Measurements from ENCODE around the gene NUP107.

NUP107 gene

DNA sequence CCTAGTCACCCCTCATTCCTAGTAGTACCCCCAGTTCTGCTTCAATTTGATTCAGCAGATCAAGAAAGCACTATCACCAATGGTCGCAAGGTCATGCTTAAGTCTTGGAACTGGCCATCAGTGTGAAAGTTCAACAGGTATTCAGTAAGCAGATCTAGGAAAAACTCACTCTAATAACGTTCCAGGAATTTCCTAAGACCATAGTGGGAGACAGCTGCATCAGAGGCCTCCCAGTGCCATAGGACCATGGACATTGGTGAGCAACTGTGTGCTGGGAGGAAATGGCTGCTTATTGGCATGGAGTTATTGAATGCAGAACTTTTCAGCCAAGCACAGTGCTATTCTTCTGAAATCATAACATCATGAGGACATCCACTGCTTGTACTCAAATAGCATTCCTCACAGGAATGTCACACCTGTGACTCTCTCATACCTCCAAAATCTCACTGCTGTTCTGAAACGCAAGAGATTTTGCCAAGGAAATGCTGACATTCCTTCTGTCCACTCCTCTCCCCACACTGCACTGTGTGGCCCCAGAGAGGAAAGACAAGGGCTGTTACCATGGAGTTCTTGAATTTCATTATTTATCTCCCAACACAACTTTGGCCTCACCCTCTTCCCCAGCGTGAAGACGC is 90.3 kb downstream of the NUP107 start:
- DNase-seq = no peak

DNA sequence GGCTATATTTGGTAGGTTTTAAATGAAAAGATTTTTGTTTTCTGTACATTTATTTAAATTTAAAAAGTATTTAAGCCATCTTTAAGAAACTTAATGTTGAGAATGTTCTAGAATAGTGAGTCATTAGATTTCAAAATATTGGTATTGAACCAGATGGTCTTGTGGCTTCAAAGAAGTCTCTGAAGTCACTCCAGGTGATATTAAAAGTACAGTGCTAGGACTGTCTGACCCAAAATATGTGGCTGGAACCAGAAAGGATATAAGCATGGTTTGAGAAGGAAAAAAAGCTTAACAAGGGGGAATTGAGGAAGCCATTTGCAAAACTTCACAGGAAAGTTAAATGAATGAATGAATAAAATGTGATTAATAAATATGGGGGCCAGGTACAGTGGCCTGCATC is 92.5 kb downstream of the NUP107 start:
- no peak for DNase-seq

DNA sequence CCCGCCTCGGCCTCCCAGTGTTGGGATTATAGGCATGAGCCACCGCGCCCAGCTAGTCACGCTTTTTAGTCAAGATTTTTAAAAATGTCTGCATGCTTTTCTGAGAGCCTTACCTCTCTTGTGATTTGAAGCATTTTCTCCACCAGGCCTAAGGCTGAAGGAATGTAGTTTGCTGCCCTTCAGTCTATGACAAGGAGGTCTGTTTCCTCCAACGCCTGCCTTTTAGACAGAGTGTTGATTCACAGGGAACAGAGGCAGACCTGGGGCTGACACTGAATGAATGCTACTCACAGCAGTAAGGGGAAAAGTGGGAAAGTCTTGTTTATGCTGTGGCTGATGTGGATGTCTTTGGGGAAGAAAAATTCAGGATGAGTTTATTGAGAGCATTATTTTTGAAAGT is 94.0 kb downstream of the NUP107 start:
- no peak for DNase-seq

DNA sequence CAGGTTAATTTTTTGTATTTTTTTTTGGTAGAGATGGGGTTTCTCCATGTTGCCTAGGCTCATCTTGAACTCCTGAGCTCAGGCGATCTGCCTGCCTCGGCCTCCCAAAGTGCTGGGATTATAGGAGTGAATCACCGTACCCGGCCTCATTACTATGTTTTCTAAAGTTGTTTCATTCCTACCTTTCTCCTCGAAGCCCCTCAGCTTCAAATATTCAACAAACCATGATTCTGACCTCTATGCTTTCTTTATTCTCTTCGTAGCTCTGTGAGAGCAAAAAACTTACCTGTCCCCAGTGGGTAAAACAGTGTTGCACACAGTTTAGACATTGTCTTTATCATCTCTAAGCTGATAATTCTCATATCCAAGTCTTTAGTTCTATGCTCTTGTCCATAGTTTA is 95.0 kb downstream of the NUP107 start:
- DNase-seq = no peak

DNA sequence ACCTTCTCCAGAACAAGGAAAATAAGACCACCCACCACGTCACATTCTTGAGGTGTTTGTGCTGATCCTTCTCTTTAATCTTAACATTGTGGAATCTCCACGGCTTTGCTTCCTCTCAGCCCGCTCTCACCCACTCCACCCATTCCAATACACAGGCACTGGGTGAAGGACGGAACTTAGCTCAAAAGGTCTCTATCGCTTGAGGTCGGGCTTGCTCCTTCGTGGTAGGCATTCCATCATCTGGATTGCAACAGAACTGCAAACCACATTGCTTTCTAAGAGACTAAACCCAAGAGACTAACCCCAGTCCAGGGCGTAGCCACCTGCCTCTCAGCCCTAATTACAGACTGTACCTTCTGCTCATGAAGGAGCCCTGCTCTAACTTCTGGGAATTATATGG is 97.2 kb downstream of the NUP107 start:
- no peak for DNase-seq

DNA sequence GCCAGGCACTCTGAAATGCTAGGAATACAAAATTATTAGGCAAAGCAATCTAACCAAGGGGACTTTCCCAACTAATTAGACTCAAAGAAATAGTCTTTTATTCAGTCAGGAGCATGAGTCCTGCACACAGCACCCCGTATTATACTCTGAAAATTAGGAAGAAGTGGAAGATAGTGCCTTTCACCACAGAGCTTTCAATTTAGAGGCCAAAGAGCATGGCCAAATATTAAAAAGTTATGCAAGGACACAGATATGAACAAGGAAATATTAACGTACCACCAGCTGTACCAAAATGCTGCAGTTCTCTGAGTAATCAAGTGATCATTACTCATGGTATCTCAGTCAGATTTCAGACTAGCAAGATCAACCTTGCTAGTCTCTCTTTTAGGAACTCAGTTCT is 98.6 kb downstream of the NUP107 start:
- no peak for DNase-seq

DNA sequence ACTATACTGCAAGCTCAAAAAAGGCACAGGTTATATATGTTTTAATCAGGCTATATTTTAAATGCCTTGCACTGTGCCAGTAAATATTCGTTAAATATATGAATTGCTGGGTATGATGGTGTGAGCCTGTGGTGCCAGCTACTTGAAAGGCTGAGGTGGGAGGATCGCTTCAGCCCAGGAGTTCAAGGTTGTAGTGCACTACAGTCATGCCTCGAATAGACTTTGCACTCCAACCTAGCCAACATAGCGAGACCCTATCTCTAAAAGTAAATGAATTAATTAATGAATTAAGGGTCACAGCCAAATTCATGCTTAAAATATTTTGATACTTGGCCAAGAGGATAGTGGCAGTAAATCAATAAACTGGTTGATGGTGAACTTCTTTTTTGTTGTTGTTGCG is 99.0 kb downstream of the NUP107 start:
- no peak for DNase-seq

DNA sequence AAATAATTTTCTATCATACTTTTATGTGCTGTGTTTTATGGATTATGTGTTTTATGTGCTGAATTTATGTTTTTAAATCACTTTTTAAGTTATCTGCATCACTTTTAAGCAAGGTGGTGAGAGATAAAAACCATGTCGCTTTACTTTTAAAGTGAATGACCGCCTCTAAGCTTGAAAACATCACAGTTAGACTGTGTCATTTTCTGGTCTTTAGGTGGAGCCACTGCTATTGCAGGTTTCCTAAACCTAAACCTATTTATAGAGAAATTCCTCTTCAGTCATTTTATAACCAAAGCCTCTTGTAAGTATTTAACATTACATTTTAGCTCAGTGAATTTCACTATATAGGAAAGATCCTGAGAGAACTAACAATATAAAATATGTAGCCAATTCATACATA is 100.2 kb downstream of the NUP107 start:
- DNase-seq = no peak

DNA sequence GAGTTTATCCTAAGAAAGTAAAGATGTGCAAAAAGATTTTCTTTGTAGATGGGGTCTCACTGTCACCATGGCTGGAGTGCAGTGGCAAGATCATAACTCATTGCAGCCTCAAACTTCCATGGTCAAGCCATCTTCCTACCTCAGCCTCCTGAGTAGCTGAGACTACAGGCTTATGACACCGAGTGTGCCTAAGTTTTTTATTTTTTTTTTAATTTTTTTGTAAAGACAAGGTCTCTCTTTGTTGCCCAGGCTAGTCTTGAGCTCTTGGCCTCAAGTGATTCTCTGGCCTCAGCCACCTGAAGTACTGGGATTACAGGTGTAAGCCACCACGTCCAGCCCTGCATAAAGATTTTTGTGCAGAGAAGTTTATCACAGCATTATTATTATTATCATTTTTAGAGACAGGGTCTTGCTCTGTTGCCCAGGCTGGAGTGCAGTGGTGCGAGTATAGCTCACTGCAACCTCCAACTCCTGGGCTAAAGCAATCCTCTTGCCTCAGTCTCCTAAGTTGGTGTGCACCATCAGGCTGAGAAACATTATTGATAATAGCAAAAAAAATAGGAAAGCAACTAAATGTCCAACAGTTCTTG is 101.9 kb downstream of the NUP107 start:
- DNase-seq = no peak

DNA sequence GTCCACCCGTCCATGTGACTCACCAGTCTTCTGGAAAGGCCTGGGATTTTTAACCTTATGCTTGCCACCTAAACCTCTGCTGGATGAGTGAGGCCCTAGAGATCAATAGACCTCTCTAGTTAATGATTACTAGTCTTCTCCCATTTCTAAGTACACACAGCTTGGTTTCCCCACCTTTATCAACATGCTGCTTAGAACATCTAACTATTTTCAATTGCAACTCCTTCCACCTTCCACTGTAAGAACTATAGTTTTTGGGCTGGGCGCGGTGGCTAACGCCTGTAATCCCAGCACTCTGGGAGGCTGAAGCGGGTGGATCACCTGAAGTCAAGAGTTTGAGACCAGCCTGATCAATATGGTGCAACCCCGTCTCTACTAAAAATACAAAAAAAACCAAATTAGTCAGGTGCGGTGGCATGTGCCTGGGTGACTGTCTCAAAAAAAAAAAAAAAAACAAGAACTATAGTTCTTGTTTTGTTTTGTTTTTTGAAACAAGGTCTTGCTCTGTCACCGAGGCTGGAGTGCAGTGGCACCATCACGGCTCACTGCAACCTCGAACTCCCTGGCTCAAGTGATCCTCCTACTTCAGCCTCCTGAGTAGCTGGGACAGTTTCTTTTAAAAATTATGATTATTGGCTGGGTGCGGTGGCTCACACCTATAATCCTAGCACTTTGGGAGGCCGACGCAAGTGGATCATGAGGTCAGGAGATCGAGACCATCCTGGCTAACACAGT is 102.5 kb downstream of the NUP107 start:
- DNase-seq = no peak

DNA sequence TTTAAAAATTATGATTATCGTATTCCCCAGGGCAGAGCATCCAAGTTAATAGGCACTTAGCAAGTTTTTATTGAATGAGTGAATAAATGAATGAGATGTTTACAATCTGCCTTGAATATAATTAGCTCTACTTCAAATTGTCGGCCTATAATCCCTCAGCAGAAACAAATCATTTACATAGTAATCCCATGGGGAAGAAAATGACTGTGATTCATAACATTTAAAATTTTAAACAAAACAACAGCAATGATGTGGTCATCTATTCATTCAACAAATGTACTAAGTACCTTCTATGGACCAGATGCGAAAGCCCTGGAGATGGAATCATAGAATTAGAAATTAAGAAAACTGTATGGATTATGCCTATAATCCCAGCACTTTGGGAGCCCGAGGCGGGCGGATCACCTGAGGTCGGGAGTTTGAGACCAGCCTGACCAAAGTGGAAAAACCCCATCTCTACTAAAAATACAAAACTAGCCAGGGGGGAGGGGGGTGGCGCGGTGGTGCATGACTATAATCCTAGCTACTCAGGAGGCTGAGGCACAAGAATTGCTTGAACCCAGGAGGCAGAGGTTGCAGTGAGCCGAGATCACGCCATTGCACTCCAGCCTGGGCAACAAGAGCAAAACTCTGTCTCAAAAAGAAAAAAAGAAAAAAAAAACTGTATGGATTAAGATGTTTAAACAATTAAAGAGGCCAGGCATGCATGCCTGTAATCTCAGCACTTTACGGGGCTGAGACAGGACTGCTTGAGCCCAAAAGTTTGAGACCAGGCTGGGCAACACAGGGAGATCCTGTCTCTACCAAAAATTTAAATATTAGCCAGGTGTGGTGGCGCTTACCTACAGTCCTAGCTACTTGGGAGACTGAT is 103.5 kb downstream of the NUP107 start:
- DNase-seq = no peak

DNA sequence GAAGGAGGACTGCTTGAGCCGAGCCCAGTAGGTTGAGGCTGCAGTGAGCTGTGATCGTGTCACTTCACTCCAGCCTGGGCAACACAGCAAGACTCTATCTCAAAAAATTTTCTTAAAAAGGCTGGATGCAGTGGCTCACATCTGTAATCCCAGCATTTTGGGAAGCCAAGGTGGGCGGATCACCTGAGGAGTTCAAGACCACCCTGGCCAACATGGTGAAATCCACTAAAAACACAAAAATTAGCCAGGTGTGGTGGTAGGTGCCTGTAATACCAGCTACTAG is 104.1 kb downstream of the NUP107 start:
- no peak for DNase-seq

DNA sequence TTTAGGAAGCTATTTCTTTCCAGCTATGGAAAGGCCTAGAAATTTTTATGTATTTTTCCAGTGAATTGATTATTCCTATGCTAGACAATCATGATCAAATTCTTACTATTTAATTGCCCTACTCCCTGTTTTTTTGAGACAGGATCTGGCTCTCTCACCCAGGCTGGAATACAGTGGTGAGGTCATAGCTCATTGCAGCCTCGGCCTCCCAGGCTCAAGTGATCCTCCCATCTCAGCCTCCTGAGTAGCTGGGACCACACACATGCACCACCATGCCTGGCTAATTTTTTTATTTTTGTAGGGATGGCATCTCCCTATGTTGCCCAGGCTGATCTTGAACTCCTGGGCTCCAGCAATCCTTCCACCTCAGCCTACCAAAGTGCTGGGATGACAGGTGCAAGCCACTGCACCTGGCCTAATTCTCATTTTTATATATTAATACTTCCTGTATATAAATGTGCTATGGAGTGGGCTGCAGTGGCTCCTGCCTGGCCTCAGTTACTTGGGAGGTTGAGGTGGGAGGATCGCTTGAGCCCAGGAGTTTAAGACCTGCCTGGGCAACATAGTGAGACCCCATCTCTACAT is 105.2 kb downstream of the NUP107 start:
- no peak for DNase-seq

DNA sequence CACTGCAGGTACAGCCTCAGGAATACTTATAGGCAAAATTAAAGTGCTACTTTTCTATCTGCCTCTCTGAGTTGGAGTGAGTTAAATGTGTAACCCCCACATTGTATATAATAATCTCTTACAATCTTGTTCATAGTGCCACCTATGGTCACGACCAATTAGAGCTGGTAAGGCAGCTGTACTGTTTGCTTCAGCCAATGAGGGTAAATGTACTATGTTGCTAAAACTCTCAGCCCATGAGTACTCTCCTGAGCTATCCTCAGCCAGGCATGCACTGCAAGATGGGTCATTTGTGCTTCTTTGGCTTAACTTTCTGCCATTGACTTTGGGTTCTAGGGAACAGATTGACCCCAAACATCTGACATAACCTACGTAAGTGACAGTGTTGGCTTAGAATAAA is 106.2 kb downstream of the NUP107 start:
- peak; percentile 43 for DNase-seq

DNA sequence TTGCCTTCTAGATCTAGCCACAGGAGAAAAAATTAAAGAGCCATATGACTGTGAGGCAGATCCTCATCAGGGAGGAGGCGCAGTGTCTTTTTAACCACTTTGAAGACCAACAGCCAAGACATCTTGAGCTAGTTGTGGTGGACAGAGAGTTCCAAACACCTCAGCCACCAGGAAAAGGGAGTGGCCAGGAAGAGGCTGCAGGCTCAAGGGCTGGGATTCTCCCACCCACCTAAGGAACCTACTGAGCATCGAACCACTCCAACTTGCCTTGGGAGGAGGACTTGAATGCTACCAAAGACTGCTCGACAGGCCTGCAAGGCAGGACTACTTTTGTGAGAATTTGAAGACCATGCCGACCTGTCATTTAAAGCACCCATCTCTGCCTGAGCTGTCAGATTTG is 106.7 kb downstream of the NUP107 start:
- DNase-seq = no peak

DNA sequence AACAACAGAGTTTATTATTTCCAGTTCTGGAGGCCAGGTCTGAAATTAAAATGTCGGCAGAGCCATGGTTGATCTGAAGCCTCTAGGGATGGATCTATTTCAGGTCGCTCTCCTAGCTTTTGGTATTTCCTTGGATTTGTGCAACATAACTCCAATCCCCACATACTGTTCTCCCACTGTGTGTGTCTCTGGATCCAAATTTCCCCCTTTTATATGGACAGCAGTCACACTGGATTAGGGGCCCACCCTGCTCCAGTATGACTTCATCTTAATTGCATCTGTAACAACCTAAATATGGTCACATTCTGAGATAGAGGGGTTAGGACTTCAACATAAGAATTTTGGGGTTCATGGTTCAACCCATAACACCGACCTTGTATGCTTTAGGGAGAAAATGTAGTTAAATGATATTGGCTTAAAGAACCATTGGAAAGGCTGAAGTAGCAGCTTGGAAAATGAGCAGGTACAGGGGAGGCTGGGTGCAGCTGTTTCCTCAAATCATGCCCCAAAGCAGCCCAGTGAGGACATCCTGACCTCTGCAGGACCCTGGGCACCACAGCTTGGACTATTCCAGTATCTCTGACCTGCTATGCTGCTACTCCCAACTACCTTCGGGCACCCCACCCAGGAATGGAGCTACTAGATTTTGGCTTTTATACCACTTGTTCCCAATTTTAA is 107.3 kb downstream of the NUP107 start:
- no peak for DNase-seq

DNA sequence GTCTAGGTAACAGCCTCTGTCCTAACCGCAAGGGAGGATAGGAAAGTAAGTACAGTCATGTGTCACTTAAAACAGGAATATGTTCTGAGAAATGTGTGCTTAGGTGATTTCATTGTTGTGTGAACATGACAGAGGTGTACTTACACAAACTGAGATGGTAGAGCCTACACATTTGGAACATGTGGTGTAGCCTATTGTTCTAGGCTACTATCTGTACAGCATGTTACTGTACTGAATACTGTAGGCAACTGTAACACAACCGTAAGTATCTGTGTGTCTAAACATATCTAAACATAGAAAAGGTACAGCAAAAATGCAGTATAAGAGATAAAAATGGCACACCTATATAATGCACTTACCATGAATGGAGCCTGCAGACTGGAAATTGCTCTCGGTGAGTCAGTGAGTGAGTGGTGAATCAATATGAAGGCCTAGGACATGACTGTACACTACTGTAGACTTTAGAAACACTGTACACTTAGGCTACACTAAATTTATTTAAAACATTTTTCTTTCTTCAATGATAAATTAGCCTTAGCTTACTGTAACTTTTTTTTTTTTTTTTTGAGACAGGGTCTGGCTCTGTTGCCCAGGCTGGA is 108.0 kb downstream of the NUP107 start:
- no peak for DNase-seq
